Smooth muscle cell (in vitro differentiated cells): Measurements from ENCODE around the gene AMZ1. TPM values are rescaled to one million over a fixed set of nuclear protein-coding genes. Genes with fewer than 3 reads are reported as not detected.

ENCODE experiments used
- DNase-seq: peaks from one replicate; lab custom pipeline; 2025; ENCODE audit not compliant: unreplicated experiment; lab: John Stamatoyannopoulos, UW
- H2AFZ ChIP-seq: fragments of 200-600 bp; sonication (generic); 2 replicates; pipeline ENCODE4 v1.6.0; 2016; ENCODE audit warnings: antibody characterized with exemption, low read depth, mild to moderate bottlenecking
- H3F3A ChIP-seq: fragments of 200-600 bp; sonication (generic); 2 replicates; pipeline ENCODE4 v1.6.0; 2017; ENCODE audit warnings: antibody characterized with exemption, low read depth
- H3K27ac ChIP-seq: fragments of 200-600 bp; sonication (generic); 2 replicates; pipeline ENCODE4 v1.5.1; 2016; ENCODE audit warnings: low read depth, mild to moderate bottlenecking
- H3K27me3 ChIP-seq: fragments of 200-600 bp; sonication (generic); 2 replicates; pipeline ENCODE4 v1.6.1; 2016; ENCODE audit warnings: low read depth, mild to moderate bottlenecking
- H3K36me3 ChIP-seq: fragments of 200-600 bp; sonication (generic); 2 replicates; pipeline ENCODE4 v1.5.1; 2016; ENCODE audit warnings: low read depth
- H3K4me1 ChIP-seq: fragments of 200-600 bp; sonication (generic); 2 replicates; pipeline ENCODE4 v1.5.1; 2016; ENCODE audit warnings: low read depth
- H3K4me2 ChIP-seq: fragments of 200-600 bp; sonication (generic); 2 replicates; pipeline ENCODE4 v1.6.0; 2016; ENCODE audit warnings: mild to moderate bottlenecking
- H3K4me3 ChIP-seq: fragments of 200-600 bp; sonication (generic); 2 replicates; pipeline ENCODE4 v1.5.1; 2016; ENCODE audit warnings: mild to moderate bottlenecking
- H3K79me2 ChIP-seq: fragments of 200-600 bp; sonication (generic); 2 replicates; pipeline ENCODE4 v1.6.0; 2016; ENCODE audit warnings: low read depth, mild to moderate bottlenecking
- H3K9ac ChIP-seq: fragments of 200-600 bp; sonication (generic); 2 replicates; pipeline ENCODE4 v1.6.0; 2016; ENCODE audit warnings: low read depth
- H3K9me3 ChIP-seq: fragments of 200-600 bp; sonication (generic); replicated peaks from 2 replicates; pipeline ENCODE4 v1.5.1; 2016; ENCODE audit warnings: low read depth
- H4K20me1 ChIP-seq: fragments of 200-600 bp; sonication (generic); 2 replicates; pipeline ENCODE4 v1.6.0; 2016; ENCODE audit warnings: low read depth
- CTCF ChIP-seq: fragments of 200-600 bp; sonication (generic); IDR thresholded peaks from 2 replicates; pipeline ENCODE4 v1.5.1; 2017; ENCODE audit warnings: borderline replicate concordance, mild to moderate bottlenecking, antibody characterized with exemption; ENCODE audit not compliant: insufficient read depth, poor library complexity, severe bottlenecking
- WGBS: methylation state at CpG from one replicate; pipeline ENCODE4 v1.1.7; 2016; ENCODE audit warnings: low lambda C conversion rate; 5-methylcytosine and 5-hydroxymethylcytosine counted together
- polyA plus RNA-seq: library from polyadenylated mRNA; unstranded; fragments of >200 nt; fragmentation: Nextera tagmentation; extraction: Ambion mirVana; gene quantifications from 2 replicates; pipeline ENCODE4 v1.2.1, GENCODE V29; 2016
- total RNA-seq: library from RNA; depleted of rRNA; stranded (reverse); fragments of >200 nt; gene quantifications from 2 replicates; pipeline ENCODE4 v1.2.3, GENCODE V29; 2014

The AMZ1 gene
- total and polyA plus RNA-seq, 2 experiments from 2014 or later: 0.63 to 1.1 TPM

GRCh38 chr7:2708547-2709310 is 20.7 kb downstream of the AMZ1 start:
- Histone ChIP-seq H3K9me3 (no peaks in the 10 kb centered on the region), H3K9ac (no peak overlapping the region), H3K4me1 (peaks cover 11% of the 10 kb centered on the region), H3K27ac (no peak overlapping the region), H3K27me3 (no peaks in the 10 kb centered on the region), H3K4me2 (no peak overlapping the region), H3K79me2 (no peaks in the 10 kb centered on the region), H3K4me3 (no peak overlapping the region), H3K36me3 (no peaks in the 10 kb centered on the region), H4K20me1 (no peaks in the 10 kb centered on the region), H2AFZ (no peak overlapping the region), H3F3A (no peaks in the 10 kb centered on the region)
- 94% methylated on average over 20 of the region's 20 CpGs for WGBS
- no peak for TF ChIP-seq CTCF
- no peak for DNase-seq

GRCh38 chr7:2709553-2710285 is 21.7 kb downstream of the AMZ1 start:
- Histone ChIP-seq H3K36me3 (no peaks in the 10 kb centered on the region), H3K4me3 (no peak overlapping the region), H3K4me2 (no peak overlapping the region), H3K27ac (no peak overlapping the region), H3K4me1 (peaks cover 11% of the 10 kb centered on the region), H3K9ac (no peak overlapping the region), H4K20me1 (no peaks in the 10 kb centered on the region), H3K9me3 (no peaks in the 10 kb centered on the region), H3K27me3 (no peaks in the 10 kb centered on the region), H2AFZ (no peak overlapping the region), H3K79me2 (no peaks in the 10 kb centered on the region), H3F3A (no peaks in the 10 kb centered on the region)
- WGBS: 36% methylated on average over 34 of the region's 35 CpGs
- no peak for DNase-seq
- peak; percentile 89 for TF ChIP-seq CTCF

- no peak for DNase-seq
- no peaks in the 10 kb centered on the region for H3K36me3 ChIP-seq
- no peaks in the 10 kb centered on the region for H3F3A ChIP-seq
- no peak overlapping the region for H3K27ac ChIP-seq
- H2AFZ ChIP-seq: no peak overlapping the region
- peaks cover 11% of the 10 kb centered on the region for H3K4me1 ChIP-seq
- H3K4me3 ChIP-seq: no peak overlapping the region
- H3K27me3 ChIP-seq: no peaks in the 10 kb centered on the region
- H3K9ac ChIP-seq: no peak overlapping the region
- no peak for TF ChIP-seq CTCF
- no peaks in the 10 kb centered on the region for H3K79me2 ChIP-seq
- no peak overlapping the region for H3K4me2 ChIP-seq
- no peaks in the 10 kb centered on the region for H3K9me3 ChIP-seq
- no peaks in the 10 kb centered on the region for H4K20me1 ChIP-seq
- WGBS: 91% methylated on average over 11 of the region's 11 CpGs
These were observed 22.3 kb downstream of the AMZ1 start for GRCh38 chr7:2710286-2710655.
